Measurements from ENCODE around the gene MED13. TPM values are rescaled to one million over a fixed set of nuclear protein-coding genes. Genes with fewer than 3 reads are reported as not detected.

Gene MED13
- total RNA-seq, 1 experiment from 2014 or later, result 96.0 TPM

GRCh38 chr17:62105357-62105756 is 40.3 kb upstream of the MED13 start:
- POLR2A ChIA-PET, result no interaction called here
- H3K9me2 ChIP-seq (ENCODE audit: insufficient read depth), result no peaks in the 10 kb centered on the region
- ATAC-seq (no peak), DNase-seq (ENCODE audit: low read depth, low spot score) (no peak)
- H3K27me3 ChIP-seq (ENCODE audit: insufficient read depth, low read length), result no peaks in the 10 kb centered on the region
- RAD21 ChIA-PET (ENCODE audit: low non-redundant PET in 1 of 2, low total read pairs in 2 of 2, uncharacterized antibody in 2 of 2, unreplicated experiment in 2 of 2), result no interaction called here
- H3K4me2 ChIP-seq (ENCODE audit: low read length), result no peak overlapping the region
- H3K36me3 ChIP-seq (ENCODE audit: control insufficient read depth in 1 of 2, insufficient read depth in 2 of 2, low read length in 2 of 2), result no peaks in the 10 kb centered on the region
- no peak overlapping the region for H2AFZ ChIP-seq (ENCODE audit: low read depth, low read length, poor library complexity, severe bottlenecking)
- H3K9me3 ChIP-seq (ENCODE audit: control insufficient read depth in 1 of 2, insufficient read depth in 1 of 2, low read depth in 1 of 2, low read length in 2 of 2), result no peaks in the 10 kb centered on the region
- no peak overlapping the region for H3K27ac ChIP-seq (ENCODE audit: low read depth, low read length)
- BruUV-seq (replicated peaks), result no TSS peak
- intact Hi-C loops (cut with micrococcal nuclease), result loop anchor here (10.0 kb wide), 1 partner anchor 541 kb away; no protein-coding TSS in a partner anchor
- no peak for TF ChIP-seq CBX3 (IDR thresholded peaks at IDR 0.05; ENCODE audit: low read depth)
- TF ChIP-seq, protein P1, sequence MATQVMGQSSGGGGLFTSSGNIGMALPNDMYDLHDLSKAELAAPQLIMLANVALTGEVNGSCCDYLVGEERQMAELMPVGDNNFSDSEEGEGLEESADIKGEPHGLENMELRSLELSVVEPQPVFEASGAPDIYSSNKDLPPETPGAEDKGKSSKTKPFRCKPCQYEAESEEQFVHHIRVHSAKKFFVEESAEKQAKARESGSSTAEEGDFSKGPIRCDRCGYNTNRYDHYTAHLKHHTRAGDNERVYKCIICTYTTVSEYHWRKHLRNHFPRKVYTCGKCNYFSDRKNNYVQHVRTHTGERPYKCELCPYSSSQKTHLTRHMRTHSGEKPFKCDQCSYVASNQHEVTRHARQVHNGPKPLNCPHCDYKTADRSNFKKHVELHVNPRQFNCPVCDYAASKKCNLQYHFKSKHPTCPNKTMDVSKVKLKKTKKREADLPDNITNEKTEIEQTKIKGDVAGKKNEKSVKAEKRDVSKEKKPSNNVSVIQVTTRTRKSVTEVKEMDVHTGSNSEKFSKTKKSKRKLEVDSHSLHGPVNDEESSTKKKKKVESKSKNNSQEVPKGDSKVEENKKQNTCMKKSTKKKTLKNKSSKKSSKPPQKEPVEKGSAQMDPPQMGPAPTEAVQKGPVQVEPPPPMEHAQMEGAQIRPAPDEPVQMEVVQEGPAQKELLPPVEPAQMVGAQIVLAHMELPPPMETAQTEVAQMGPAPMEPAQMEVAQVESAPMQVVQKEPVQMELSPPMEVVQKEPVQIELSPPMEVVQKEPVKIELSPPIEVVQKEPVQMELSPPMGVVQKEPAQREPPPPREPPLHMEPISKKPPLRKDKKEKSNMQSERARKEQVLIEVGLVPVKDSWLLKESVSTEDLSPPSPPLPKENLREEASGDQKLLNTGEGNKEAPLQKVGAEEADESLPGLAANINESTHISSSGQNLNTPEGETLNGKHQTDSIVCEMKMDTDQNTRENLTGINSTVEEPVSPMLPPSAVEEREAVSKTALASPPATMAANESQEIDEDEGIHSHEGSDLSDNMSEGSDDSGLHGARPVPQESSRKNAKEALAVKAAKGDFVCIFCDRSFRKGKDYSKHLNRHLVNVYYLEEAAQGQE (IDR thresholded peaks at IDR 0.05; ENCODE audit: low read depth), result no peak
- TF ChIP-seq POLR2AphosphoS5 (IDR thresholded peaks at IDR 0.05; ENCODE audit: low read depth, low read length), result no peak
- no peak for TF ChIP-seq ZBTB33 (IDR thresholded peaks at IDR 0.05; ENCODE audit: extremely low read depth, insufficient replicate concordance, low read length)
- TF ChIP-seq ZFX (IDR thresholded peaks at IDR 0.05), result no peak
- no peak for TF ChIP-seq EZH2 (IDR thresholded peaks at IDR 0.05)
- no peak for TF ChIP-seq TCF7L2 (IDR thresholded peaks at IDR 0.05; ENCODE audit: borderline replicate concordance, extremely low read depth, insufficient read depth, insufficient read length)
- TF ChIP-seq JUND (IDR thresholded peaks at IDR 0.05), result no peak
- no peak for TF ChIP-seq ELF1 (IDR thresholded peaks at IDR 0.05; ENCODE audit: borderline replicate concordance, low read depth)
- no peak for TF ChIP-seq ZNF274 (IDR thresholded peaks at IDR 0.05; ENCODE audit: low read depth, low read length)
- TF ChIP-seq, protein P2, sequence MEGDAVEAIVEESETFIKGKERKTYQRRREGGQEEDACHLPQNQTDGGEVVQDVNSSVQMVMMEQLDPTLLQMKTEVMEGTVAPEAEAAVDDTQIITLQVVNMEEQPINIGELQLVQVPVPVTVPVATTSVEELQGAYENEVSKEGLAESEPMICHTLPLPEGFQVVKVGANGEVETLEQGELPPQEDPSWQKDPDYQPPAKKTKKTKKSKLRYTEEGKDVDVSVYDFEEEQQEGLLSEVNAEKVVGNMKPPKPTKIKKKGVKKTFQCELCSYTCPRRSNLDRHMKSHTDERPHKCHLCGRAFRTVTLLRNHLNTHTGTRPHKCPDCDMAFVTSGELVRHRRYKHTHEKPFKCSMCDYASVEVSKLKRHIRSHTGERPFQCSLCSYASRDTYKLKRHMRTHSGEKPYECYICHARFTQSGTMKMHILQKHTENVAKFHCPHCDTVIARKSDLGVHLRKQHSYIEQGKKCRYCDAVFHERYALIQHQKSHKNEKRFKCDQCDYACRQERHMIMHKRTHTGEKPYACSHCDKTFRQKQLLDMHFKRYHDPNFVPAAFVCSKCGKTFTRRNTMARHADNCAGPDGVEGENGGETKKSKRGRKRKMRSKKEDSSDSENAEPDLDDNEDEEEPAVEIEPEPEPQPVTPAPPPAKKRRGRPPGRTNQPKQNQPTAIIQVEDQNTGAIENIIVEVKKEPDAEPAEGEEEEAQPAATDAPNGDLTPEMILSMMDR (IDR thresholded peaks at IDR 0.05 in 2 of 3, conservative IDR thresholded peaks at IDR 0.05 in 1 of 3; ENCODE audit: borderline replicate concordance in 1 of 3, insufficient read depth in 1 of 3, low read depth in 2 of 3, low read length in 2 of 3), result no peak
- TF ChIP-seq SP1 (IDR thresholded peaks at IDR 0.05; ENCODE audit: low read depth), result no peak
- no peak for TF ChIP-seq SRF (IDR thresholded peaks at IDR 0.05; ENCODE audit: low read depth)
- H4K20me1 ChIP-seq (ENCODE audit: insufficient read depth), result no peaks in the 10 kb centered on the region
- H3K4me1 ChIP-seq (ENCODE audit: control insufficient read depth in 1 of 2, insufficient read depth in 2 of 2, low read length in 2 of 2), result peaks cover 0 to 4% of the 10 kb centered on the region in 2 experiments; a peak in 2 of 4 replicates
- no peak overlapping the region for H3K9ac ChIP-seq (ENCODE audit: low read length)
- CTCF ChIA-PET, result no interaction called here
- no peaks in the 10 kb centered on the region for H3K79me2 ChIP-seq (ENCODE audit: insufficient read depth, low read length)
- no peak overlapping the region for H3K4me3 ChIP-seq (replicated peaks in 1 of 2; ENCODE audit: low read depth in 1 of 2, low read length in 2 of 2)

Measured in HCT116 (cell line).